ENCODE data around the gene GMEB2. TPM values are rescaled to one million over a fixed set of nuclear protein-coding genes. Genes with fewer than 3 reads are reported as not detected.
"Not testable (repeated sequence)": the region's sequence is repeated elsewhere in the genome, so short reads cannot be mapped to it uniquely, and the experiment has no call there.

The GMEB2 gene
- polyA plus RNA-seq, 1 donor: 8.0 TPM

DNA sequence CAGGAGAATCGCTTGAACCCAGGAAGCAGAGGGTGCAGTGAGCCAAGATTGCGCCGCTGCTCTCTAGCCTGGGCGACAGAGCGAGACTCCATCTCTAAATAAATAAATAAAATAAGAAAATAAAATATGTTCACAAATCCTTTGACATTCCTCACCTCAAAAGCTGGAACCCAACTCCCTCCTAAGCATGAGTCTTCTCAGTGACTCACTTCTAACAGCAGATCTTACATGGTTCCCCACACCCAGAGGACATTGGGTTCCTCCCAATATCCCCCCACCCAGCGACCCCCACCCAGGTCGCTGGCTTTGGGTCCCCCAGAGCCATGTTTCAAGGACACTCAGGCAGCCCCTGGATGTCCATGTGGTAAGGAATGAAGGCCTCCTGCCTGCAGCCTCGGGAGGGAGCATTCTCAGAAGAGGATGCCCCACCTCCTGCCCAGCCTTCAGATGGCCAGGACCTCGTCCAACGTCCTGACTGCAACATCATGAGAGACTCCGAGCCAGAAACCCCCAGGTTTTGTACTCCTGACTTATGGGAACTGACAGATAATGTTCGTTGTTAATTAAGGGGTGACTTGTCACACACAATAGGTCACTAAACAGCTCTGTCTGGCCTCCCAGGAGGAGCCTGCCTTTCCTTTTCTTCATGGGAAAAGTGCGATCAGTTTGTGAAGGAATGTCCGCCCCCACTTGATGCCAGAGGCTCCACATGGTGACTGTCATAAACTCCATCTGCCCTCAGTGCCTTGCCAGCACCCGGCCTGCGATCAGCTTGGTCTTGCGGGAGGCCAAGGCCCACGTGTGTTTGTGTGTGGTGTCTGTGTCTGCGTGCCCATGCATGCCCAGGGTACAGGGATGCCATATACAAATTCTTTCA is 10.1 kb upstream of the GMEB2 start:
- DNase-seq: no peak

DNA sequence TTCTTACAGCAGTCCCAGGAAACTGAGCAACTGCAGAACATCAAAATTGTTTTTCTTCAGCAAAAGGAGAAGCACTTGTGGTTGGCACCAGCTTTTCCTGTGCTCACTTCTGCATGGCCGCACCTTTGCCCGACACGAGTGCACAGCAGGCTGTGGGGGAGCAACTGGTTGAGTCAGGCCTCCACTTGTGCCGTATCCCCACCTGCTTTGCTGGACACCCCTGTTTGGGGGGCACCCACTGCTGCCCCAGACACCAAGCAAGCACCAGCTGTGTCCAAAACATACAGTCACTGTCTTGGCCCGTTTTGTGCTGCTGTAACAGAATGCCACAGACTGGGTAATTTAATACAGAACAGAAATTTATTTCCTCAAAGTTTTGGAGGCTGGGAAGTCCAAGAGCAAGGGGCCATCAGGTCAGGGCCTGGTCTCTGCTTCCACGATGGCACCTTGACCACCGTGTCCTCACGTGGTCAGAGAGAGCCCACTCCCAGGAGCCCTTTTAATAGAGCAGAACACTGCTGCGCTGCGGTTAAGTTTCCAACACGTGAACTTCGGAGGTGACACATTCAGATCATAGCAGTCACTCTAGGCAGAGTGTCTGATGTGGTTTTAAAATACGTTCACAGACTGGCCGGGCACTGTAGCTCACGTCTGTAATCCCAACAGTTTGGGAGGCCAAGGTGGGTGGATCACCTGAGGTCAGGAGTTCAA is 8.7 kb upstream of the GMEB2 start:
- no peak for DNase-seq

DNA sequence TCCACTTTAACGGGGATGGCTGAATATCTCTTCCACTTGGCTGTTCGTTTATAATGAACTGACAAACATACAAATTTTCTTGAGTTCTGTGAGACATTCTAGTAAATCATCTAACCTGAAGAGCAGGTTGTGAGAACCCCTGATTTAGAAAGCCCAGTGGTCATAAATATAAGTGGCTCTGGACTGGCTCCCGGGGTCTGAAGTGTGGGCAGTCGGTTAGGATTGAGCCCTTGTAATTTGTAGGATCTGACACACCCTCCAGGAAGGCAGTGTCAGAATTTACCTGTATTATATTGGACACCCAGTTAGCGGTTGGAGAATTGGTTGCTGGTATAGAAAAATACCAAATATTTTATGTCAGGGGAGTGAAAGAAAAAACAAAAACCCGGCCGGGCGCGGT is 6.8 kb upstream of the GMEB2 start:
- DNase-seq: no peak

DNA sequence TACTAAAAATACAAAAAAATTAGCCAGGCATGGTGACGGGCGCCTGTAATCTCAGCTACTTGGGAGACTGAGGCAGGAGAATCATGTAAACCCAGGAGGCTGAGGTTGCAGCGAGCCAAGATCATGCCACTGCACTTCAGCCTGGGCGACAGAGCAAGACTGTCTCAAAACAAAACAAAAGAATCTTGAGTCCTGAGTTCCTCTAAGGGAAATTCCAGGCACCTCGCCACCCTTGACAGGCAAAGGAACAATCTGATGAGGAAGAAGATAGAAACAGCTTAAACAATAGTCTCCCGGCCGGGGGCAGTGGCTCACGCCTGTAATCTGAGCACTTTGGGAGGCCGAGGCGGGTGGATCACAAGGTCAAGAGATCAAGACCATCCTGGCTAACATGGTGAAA is 4.5 kb upstream of the GMEB2 start:
- not testable (repeated sequence) for DNase-seq

DNA sequence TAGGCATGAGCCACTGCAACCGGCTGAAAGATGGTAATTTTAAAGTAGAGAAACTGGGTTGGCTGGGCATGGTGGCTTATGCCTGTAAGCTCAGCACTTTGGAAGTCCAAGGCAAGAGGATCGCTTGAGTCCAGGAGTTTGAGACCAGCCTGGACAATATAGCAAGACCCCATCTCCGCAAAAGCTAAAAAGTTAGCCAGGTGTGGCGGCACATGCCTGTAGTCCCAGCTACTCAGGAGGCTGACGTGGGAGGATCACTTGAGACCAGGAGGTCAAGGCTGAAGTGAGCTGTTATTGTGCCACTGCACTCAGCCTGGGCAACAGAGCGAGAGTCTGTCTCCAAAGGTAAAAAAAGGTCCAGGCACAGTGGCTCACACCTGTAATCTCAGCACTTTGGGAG is 4.1 kb upstream of the GMEB2 start:
- not testable (repeated sequence) for DNase-seq

DNA sequence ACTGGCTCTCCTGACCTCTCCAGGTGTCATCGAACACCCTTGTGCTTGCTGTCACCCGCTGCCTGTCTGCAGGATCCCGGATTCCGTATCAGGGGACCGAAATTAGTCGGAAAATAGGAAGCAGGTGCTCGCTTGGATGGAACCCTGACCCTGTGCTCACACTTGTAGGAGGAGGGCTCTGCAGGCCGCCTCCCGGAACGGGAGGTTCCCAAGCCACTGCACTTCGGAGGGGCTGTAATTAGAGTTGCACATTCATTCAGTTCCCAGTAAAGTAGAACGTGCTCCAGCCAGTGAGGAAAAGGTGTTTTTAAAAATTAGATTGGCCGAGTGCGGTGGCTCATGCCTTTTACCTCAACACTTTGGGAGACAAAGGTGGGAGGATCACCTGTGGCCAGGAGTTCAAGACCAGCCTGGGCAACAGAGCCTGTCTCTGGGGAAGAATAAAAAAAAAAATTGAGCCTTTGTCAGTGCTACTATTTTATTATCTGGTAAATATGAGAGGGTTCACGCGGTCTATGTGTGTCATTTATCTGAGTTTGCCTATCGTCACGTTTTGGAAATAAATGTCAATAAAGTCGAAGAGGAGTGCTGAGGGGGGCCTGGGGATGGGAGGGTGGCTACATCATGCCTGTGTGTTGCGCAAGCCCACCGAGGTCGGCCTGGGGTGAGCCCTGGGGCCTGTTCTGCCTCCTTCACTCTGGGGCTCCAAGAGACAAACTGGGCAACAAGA is 1.5 kb upstream of the GMEB2 start:
- DNase-seq: peak; percentile 59

DNA sequence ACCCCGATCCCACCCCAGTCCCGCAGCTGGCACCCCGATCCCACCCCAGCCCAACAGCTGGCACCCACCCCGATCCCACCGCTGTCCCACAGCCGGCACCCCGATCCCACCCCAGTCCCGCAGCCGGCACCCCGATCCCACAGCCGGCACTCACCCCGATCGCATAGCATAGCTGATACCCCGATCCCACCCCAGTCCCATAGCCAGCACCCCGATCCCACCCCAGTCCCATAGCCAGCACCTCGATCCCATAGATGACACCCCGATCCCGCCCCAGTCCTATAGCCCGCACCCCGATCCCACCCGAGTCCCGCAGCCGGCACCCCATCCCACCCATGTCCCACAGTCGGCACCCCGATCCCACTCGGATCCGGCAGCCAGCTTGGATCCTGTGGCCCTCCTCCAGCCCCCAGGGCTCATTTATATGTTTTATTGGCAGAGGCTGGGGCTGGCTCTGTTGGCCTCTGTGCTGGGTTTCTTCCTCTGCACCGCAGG is 897 bp upstream of the GMEB2 start:
- DNase-seq: no peak

DNA sequence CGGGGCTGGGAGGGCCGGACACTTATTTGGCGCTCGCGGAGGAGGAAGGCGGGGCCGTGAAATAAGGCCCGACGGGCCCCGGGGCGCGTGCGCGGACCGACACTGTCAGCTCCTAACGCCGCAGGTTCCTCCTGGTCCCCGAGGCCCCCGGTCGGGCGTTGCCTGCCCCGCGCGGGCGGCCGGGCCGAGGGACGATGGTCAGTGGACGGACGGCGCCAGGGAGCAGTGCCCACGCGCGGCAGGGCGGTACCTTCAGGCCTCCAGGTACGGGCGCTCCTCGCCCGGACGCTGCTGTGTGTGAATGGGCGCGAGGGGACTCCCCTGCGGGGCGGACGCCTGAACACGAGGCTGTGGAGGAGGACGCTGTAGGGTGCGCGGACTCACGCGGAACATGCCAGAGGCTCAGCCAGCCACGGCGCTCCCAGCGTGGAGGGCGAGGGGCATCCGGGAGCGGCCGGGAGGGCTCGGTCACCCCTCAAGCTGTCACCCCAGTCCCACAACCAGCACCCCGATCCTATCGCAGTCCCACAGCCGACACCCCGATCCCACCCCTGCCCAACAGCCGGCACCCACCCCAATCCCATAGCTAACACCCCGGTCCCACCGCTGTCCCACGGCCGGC is 339 bp upstream of the GMEB2 start:
- peak; percentile 95 for DNase-seq

DNA sequence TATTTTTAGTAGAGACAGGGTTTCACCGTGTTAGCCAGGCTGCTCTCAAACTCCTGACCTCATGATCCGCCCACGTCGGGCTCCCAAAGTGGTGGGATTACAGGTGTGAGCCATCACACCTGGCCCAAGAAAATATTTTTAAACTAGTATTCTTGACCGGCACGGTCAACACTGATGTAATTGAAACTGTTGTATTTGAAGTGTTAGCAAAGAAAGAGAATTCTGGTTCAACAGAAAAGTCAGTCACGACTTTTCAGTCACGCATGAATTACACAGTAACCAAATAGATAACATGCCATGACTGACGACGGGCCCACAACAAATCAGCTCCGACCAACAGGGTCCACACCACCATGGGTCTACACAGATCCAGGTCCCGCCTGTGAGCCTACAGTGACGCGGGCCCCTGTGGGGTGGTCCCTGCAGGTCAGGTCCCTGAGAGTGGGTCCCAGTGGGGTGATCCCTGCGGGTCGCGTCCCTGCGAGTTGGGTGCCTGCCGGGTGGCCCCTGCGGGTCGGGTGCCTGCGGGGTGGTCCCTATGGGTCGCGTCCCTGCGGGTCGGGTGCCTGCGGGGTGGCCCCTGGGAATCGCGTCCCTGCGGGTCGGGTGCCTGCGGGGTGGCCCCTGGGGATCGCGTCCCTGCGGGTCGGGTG is 1.0 kb downstream of the GMEB2 start:
- no peak for DNase-seq

DNA sequence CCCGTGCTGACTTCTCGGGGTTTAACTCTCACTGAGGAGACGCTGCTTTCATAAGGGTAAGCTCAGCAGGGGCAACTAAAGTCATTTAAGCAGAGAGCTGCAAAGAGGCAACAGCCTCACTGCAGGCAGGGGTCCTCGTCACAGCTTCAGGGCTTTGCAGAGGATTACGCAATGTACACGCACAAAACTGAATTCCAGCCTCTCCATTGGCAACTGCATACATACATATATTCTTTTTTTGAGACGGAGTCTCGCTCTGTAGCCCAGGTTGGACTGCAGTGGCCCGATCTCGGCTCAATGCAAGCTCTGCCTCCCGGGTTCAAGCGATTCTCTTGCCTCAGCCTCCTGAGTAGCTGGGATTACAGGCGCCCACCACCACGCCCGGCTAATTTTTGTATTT is 2.4 kb downstream of the GMEB2 start:
- no peak for DNase-seq

DNA sequence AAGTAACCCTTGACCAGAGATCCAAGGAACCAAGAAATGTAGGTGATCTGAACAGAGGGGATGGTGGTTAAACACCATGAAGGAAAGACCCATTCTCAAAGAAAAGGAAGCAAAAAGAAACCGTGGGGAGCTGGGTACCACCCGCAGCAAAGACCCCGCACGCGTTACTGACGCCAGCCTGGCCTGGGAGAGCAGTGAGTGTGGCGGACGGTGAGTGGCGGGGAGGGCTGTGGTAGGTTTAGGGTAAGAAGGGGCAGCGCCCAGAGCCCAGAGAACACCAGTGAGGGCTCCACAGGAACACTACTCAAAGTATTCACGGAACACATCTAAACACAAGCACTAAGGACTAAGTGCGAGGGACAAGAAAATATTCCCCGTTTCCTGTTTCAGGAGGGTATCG is 4.2 kb downstream of the GMEB2 start:
- DNase-seq: no peak

DNA sequence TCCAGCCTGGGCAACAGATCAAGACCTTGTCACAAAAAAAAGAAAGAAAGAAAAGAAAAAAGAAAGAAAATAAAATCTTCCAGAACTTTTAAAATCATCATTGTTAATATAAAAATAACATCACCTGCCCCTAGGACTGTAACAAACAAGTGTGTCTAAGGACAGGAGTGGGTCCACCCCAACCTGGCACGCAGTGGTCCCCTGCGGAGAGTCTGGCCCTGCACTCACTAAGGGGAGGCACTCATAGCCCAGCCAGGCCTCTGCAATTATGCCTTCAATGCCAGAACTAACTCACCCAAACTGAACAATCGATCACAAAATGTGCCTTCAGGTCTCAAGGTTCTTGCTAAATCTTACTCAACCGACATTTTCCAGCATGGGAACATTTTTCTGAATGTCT is 4.8 kb downstream of the GMEB2 start:
- no peak for DNase-seq

DNA sequence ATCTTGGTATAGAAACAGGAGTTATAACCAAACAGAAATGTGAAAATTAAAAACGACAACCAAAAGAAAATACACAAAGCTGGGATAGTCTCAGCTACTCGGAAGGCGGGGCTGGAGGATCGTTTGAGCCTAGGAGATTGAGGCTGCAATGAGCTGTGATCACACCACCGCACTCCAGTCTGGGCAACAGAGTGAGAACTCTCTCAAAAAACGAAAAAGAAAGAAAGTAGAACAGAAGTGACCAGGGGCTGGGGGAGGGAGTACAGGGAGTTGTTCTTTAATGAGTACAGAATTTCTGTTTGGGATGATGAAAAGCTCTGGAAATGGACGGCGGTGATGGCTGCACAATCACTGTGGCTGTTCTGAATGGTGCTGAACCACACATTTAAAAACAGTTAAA is 5.9 kb downstream of the GMEB2 start:
- no peak for DNase-seq

DNA sequence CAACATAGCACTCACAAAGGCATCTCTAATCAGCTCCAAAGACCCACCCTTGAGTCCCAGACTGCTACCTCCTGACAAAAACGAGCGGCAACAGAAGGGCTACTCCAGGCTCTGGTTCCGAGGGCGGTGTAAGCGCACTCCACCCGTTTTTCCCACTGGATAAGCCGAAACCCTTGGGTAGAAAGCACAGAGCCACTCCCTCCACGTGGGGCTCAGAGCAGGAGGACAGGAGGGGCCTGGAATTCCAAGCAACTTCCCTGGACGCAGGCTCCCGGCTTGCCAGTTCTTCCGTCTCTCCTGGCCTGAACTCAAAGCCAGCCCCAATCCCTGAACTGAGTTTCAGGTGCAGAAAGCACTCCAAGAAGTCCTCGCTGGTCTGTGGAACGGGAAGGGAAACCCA is 7.4 kb downstream of the GMEB2 start:
- DNase-seq: no peak

DNA sequence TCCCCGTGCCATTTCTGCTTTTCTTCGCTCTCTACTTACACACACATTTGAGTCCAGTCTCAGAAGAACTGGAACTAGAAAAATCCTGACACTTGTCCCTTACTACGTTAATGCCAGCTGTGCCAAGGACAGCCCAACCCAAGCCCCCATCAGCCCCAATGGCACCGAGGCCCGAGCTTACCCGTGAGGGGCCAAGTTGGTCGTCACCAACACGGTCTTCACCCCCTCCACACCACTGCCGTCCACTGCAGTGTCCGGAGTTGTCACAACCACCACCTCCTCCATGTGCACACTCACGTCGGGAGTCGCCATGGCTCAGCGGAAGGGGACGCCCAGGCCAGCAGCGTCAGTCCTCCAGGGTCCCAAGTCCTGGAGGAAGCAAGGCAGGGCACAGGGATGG is 7.8 kb downstream of the GMEB2 start:
- DNase-seq: no peak

DNA sequence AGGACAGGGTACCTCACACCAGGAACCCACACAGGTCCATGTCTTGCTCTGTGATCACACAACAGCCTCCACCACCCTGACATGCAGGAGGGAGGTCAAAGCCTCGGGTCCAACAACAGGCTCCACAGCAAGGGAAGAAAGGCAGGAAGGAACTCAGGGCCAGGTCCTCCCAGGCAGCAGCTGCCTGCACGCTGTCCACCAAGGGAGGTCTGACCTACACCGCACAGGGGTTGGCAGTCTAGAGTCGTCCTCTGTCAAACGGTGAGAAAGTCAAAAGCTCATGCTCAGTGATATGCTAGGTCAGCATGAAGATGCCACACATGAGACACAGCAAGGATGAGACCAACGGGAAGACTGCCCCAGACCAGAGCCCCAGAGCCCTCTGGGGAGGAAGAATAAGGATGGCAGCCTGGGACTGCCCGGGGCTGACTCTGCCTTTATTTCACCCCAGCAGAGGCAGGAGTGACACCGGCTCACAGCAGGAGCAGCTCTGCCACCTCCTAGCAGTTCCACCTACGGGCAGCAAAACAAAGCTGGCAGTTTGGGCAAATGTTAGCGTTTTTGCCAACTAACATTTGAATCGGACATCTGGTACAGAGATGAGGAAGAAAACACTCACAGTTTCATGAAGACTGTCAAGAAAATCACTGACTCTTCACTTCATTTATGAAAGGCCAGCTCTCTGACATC is 8.5 kb downstream of the GMEB2 start:
- no peak for DNase-seq

DNA sequence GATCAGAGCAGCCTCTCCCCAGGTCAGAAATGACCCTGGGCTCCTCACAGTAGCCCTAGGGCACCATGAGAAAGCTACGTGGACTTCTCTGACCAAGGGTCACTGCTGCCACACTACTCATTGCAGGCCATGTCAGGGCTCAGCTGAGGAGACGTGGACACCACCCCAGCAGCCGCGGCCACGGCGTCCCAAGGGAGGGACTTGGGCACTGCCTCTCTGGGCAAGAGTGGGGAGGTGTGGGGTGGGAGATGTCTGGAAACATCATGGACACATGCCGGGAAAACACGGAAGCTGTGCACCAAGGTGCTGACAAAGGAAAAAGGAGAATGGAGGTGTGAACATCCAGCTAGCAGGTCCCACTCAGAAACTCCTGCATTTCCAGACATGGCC is 9.0 kb downstream of the GMEB2 start:
- DNase-seq: no peak

DNA sequence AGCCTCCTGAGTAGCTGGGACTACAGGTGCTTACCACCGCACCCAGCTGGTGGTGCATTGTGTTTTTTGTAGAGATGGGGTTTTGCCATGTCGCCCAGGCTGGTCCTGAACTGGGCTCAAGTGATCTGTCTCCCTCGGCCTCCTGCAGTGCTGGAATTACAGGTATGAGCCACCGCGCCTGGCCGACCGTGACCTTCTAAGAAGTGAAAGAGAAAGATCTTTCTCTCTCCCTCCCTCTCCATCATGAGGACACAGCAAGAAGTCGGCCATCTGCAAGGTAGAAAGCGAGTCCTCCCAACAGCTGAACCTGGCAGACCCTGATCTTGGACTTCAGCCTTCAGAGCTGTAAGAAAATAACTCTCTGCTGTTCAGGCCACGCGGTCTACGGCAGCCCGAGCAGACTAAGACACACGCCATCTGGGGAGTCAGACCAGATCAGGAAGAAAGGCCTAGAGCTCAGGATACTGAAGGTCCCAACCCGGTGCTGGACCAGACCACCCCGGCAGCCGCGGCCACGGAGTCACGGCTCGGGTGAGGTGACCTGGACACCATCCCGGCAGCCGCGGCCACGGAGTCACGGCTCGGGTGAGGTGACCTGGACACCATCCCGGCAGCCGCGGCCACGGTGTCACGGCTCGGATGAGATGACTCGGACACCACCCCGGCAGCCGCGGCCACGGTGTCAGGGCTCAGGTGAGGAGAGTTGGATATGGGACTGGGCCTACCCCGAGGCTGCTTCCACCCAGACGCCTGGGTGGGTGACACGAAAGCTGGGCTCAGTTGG is 9.6 kb downstream of the GMEB2 start:
- no peak for DNase-seq

DNA sequence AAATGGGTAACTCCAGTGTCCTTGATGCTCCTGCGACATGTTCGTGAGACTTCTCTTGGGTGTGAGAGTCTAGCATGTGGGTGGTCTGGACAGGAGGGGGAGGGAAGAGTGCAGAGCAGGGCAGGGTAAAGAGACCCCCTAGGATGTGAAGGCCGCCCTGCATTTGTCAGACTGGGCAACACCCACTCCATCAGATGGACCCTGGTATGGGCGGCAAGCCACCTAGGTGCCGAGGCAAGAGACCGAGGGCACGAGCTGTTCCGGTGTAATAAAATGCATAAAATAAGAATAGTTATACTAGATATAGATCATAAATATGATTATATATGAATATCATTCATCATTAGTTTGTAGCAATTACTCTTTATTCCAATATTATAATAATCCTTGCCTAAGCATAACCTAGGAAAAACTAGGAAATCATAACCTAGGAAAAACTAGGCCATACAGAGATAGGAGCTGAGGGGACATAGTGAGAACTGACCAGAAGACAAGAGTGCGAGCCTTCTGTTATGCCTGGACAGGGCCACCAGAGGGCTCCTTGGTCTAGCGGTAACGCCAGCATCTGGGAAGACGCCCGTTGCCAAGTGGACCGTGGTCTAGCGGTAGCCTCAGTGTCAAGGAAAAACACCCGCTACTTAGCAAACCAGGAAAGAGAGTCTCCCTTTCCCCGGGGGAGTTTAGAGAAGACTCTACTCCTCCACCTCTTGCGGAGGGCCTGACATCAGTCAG is 12.9 kb downstream of the GMEB2 start:
- not testable (repeated sequence) for DNase-seq

All from hindlimb muscle (tissue), 1 donor.